ENCODE results near the gene FBN2.
A peak's percentile ranks its signal among the peaks of the same experiment; 100 is the strongest.

GRCh38 chr5:128537221-128537999 lies 635 bp downstream of the FBN2 start:
- no peak for TF ChIP-seq CTCF (IDR thresholded peaks at IDR 0.05)
- TF ChIP-seq POLR2A (IDR thresholded peaks at IDR 0.05) = peak; percentile 19 to 23
